DOHH2 (cell line): ENCODE data around the gene SH3RF2.

Source experiments
- H3F3A ChIP-seq: fragments of 200-600 bp; sonication (generic), shearing (Covaris generic); 2 replicates; pipeline ENCODE4 v1.6.0; 2016; ENCODE audit warnings: antibody characterized with exemption, mild to moderate bottlenecking; ENCODE audit not compliant: control insufficient read depth, insufficient read depth
- H3K27ac ChIP-seq: fragments of 200-600 bp; sonication (generic); 2 replicates; pipeline ENCODE4 v1.5.1; 2014; ENCODE audit warnings: low read depth, mild to moderate bottlenecking, low read length, moderate library complexity
- H3K27me3 ChIP-seq: fragments of 200-600 bp; sonication (generic); 2 replicates; pipeline ENCODE4 v1.6.1; 2014; ENCODE audit warnings: mild to moderate bottlenecking, low read length, mixed read lengths; ENCODE audit not compliant: control insufficient read depth
- H3K36me3 ChIP-seq: fragments of 200-600 bp; sonication (generic); 2 replicates; pipeline ENCODE4 v1.6.1; 2014; ENCODE audit warnings: mild to moderate bottlenecking, low read length, moderate library complexity, mixed read lengths; ENCODE audit not compliant: control insufficient read depth
- H3K4me1 ChIP-seq: fragments of 200-600 bp; sonication (generic); 2 replicates; pipeline ENCODE4 v1.6.1; 2014; ENCODE audit warnings: mild to moderate bottlenecking, low read length, mixed read lengths; ENCODE audit not compliant: control insufficient read depth
- H3K4me2 ChIP-seq: fragments of 200-600 bp; sonication (generic); 2 replicates; pipeline ENCODE4 v1.6.0; 2014; ENCODE audit warnings: mild to moderate bottlenecking, low read length, moderate library complexity
- H3K4me3 ChIP-seq: fragments of 200-600 bp; sonication (generic); 2 replicates; pipeline ENCODE4 v1.5.1; 2014; ENCODE audit warnings: mild to moderate bottlenecking, low read length, mixed read lengths
- H3K79me2 ChIP-seq: fragments of 200-600 bp; sonication (generic); 2 replicates; pipeline ENCODE4 v1.6.1; 2014; ENCODE audit warnings: mild to moderate bottlenecking, low read length, mixed read lengths; ENCODE audit not compliant: control insufficient read depth
- H3K9me2 ChIP-seq: fragments of 200-600 bp; sonication (generic); replicated peaks from 2 replicates; pipeline ENCODE4 v1.6.1; 2014; ENCODE audit warnings: mild to moderate bottlenecking, low read length, mixed read lengths; ENCODE audit not compliant: control insufficient read depth
- H3K9me3 ChIP-seq: fragments of 200-600 bp; sonication (generic); 2 replicates; pipeline ENCODE4 v1.6.1; 2014; ENCODE audit warnings: antibody characterized with exemption, low read length, mixed read lengths; ENCODE audit not compliant: control insufficient read depth, insufficient read depth
- H4K20me1 ChIP-seq: fragments of 200-600 bp; sonication (generic); 2 replicates; pipeline ENCODE4 v1.6.0; 2014; ENCODE audit warnings: low read depth, mild to moderate bottlenecking, antibody characterized with exemption, low read length, moderate library complexity; ENCODE audit not compliant: control insufficient read depth, insufficient read depth
- EZH2phosphoT487 ChIP-seq: fragments of 200-600 bp; sonication (generic); IDR thresholded peaks from 2 replicates; pipeline ENCODE4 v1.6.1; 2017; ENCODE audit warnings: borderline replicate concordance, mild to moderate bottlenecking, antibody characterized with exemption, low read length, moderate library complexity, mixed read lengths
- TF ChIP-seq, protein P1 (sequence below): fragments of 200-600 bp; sonication (generic); IDR thresholded peaks from one replicate; pipeline ENCODE4 v1.5.1; 2014; ENCODE audit warnings: antibody characterized with exemption, mild to moderate bottlenecking, low read depth, low read length; ENCODE audit not compliant: poor library complexity, severe bottlenecking

SH3RF2 gene

DNA sequence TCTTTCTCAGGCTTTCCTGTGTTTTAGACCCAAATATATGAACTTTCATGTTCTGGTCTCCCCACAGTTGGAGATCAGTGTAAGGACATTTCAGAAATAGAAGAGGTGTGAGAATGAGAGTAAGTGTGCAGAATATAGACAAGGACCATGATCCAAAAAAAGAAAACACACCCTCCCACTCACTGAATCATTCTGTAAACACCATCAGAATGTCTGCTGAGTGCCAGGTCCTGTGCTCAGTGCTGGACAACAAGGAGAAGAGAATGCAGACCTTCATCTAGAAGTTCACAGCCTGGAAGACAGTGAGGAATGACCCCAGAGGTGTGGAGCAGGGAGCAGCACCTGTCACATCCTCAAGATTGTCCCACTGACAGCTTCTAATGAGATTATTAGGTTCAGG is 19.1 kb upstream of the SH3RF2 start:
- Histone ChIP-seq H3K4me2 (no peak overlapping the region), H3F3A (no peaks in the 10 kb centered on the region), H3K79me2 (no peaks in the 10 kb centered on the region), H3K36me3 (no peaks in the 10 kb centered on the region), H4K20me1 (no peaks in the 10 kb centered on the region), H3K27me3 (no peaks in the 10 kb centered on the region), H3K9me2 (no peaks in the 10 kb centered on the region), H3K9me3 (no peaks in the 10 kb centered on the region), H3K4me3 (no peak overlapping the region), H3K4me1 (no peaks in the 10 kb centered on the region), H3K27ac (no peak overlapping the region)
- no peak for TF ChIP-seq EZH2phosphoT487
- TF ChIP-seq, protein P1, sequence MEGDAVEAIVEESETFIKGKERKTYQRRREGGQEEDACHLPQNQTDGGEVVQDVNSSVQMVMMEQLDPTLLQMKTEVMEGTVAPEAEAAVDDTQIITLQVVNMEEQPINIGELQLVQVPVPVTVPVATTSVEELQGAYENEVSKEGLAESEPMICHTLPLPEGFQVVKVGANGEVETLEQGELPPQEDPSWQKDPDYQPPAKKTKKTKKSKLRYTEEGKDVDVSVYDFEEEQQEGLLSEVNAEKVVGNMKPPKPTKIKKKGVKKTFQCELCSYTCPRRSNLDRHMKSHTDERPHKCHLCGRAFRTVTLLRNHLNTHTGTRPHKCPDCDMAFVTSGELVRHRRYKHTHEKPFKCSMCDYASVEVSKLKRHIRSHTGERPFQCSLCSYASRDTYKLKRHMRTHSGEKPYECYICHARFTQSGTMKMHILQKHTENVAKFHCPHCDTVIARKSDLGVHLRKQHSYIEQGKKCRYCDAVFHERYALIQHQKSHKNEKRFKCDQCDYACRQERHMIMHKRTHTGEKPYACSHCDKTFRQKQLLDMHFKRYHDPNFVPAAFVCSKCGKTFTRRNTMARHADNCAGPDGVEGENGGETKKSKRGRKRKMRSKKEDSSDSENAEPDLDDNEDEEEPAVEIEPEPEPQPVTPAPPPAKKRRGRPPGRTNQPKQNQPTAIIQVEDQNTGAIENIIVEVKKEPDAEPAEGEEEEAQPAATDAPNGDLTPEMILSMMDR: no peak

DNA sequence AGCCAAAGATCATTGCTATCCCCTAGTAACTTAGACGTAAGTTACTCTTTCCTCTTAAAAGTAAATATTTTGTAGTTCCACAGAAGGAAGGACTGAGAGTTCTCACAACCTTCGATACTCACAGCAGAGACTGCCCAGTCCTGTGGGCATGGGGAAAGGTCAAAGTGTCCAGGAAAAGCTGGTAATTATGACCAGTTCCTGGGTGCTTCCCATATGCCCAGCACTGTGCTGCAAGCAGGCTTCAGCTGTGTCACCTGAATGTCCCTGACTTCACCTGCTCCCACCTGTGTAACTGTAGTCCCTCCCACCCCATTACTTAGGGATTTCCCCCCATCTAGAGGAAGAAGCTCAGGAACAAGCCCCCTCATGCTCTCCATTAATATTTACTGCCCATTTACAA is 18.0 kb upstream of the SH3RF2 start:
- TF ChIP-seq, protein P1: no peak
- TF ChIP-seq EZH2phosphoT487: no peak
- Histone ChIP-seq H3K4me3 (no peak overlapping the region), H3K27ac (no peak overlapping the region), H3K9me3 (no peaks in the 10 kb centered on the region), H3K9me2 (no peaks in the 10 kb centered on the region), H3K36me3 (no peaks in the 10 kb centered on the region), H3K4me1 (no peaks in the 10 kb centered on the region), H3K4me2 (no peak overlapping the region), H3K79me2 (no peaks in the 10 kb centered on the region), H4K20me1 (no peaks in the 10 kb centered on the region), H3F3A (no peaks in the 10 kb centered on the region), H3K27me3 (no peaks in the 10 kb centered on the region)

DNA sequence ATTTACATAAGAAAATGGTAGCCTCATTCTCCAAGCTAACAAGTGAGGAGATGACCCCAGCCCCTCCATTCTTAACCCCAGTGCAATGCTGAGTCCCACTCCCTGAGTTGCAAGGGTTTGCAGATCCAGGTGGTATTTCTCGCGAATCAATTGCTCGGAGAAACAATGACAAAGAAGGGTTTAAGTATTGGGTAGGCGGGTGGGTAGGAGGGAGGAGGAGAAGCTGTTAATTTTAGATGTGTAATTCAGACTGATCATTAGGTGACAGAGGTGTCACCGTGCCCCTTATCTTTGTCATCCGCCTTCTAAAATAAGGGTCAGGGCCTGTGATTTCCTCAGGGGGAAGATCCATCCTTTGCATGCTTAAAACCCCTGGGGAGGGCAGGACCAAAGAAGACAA is 17.0 kb upstream of the SH3RF2 start:
- H3K36me3 ChIP-seq: no peaks in the 10 kb centered on the region
- H4K20me1 ChIP-seq: no peaks in the 10 kb centered on the region
- no peak overlapping the region for H3K27ac ChIP-seq
- no peaks in the 10 kb centered on the region for H3K27me3 ChIP-seq
- no peaks in the 10 kb centered on the region for H3K9me3 ChIP-seq
- H3K4me2 ChIP-seq: no peak overlapping the region
- H3K9me2 ChIP-seq: no peaks in the 10 kb centered on the region
- no peaks in the 10 kb centered on the region for H3K79me2 ChIP-seq
- H3K4me3 ChIP-seq: no peak overlapping the region
- no peaks in the 10 kb centered on the region for H3F3A ChIP-seq
- TF ChIP-seq, protein P1: no peak
- TF ChIP-seq EZH2phosphoT487: no peak
- H3K4me1 ChIP-seq: no peaks in the 10 kb centered on the region

DNA sequence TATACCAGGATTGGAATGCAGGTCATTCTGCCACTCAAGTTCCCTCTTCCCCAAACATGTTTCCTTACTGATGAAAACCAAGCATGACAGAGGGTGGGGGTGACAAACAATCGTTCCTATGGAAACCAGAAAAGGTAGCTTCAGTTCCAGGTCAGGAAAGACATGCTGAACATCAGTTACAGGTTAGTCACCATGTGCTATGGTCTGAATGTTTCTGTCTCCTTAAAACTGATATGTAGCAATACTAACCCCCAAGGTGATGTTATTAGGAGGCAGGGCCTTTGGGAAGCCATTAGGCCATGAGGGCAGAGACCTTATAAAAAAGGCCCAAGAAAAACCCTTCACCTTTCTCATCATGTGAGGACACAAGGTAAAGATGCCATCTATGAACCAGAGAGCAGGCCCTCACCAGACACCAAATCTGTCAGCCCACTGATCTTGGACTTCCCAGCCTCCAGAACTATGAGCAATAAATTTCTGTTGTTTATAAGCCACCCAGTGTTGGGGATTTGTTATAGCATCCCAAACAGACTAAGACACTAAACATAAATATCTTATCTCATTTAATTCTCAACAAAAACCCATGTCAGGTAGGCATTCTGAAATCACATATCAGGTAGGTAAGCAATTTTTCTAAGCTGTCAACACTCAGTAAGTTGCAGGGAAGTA is 15.7 kb upstream of the SH3RF2 start:
- Histone ChIP-seq H3K27me3 (no peaks in the 10 kb centered on the region), H3K79me2 (no peaks in the 10 kb centered on the region), H3K9me2 (no peaks in the 10 kb centered on the region), H3F3A (no peaks in the 10 kb centered on the region), H4K20me1 (no peaks in the 10 kb centered on the region), H3K4me3 (no peak overlapping the region), H3K4me2 (no peak overlapping the region), H3K27ac (no peak overlapping the region), H3K4me1 (no peaks in the 10 kb centered on the region), H3K9me3 (no peaks in the 10 kb centered on the region), H3K36me3 (no peaks in the 10 kb centered on the region)
- TF ChIP-seq EZH2phosphoT487: no peak
- TF ChIP-seq, protein P1: no peak
